SHP77 (cell line): ENCODE results near the gene COL6A2.
"Not testable (repeated sequence)": the region's sequence is repeated elsewhere in the genome, so short reads cannot be mapped to it uniquely, and the experiment has no call there.

Experiments
- DNase-seq, 2 experiments: peaks; one replicate each; lab custom pipeline; 2025; lab: John Stamatoyannopoulos, UW

The COL6A2 gene

GRCh38 chr21:46094401-46095082 is 3.4 kb upstream of the COL6A2 start:
- no peak for DNase-seq

- DNase-seq = no peak
Observed at GRCh38 chr21:46095083-46095719, 2.7 kb upstream of the COL6A2 start.

- DNase-seq = no peak
Observed at GRCh38 chr21:46095814-46096595, 1.9 kb upstream of the COL6A2 start.

- DNase-seq = no peak
Observed at GRCh38 chr21:46096596-46097335, 1.1 kb upstream of the COL6A2 start.

- no peak for DNase-seq
Observed at GRCh38 chr21:46098303-46099141, 610 bp downstream of the COL6A2 start.

GRCh38 chr21:46099476-46099875 is 1.6 kb downstream of the COL6A2 start:
- no peak for DNase-seq

GRCh38 chr21:46100020-46100419 is 2.1 kb downstream of the COL6A2 start:
- no peak for DNase-seq

GRCh38 chr21:46100426-46100825 is 2.5 kb downstream of the COL6A2 start:
- no peak for DNase-seq

- DNase-seq = no peak
Observed at GRCh38 chr21:46100906-46101305, 3.0 kb downstream of the COL6A2 start.

- DNase-seq = no peak
Observed at GRCh38 chr21:46104104-46104503, 6.2 kb downstream of the COL6A2 start.

- not testable (repeated sequence) for DNase-seq
Observed at GRCh38 chr21:46107376-46107775, 9.5 kb downstream of the COL6A2 start.

GRCh38 chr21:46108827-46109312 is 11.0 kb downstream of the COL6A2 start:
- no peak for DNase-seq

GRCh38 chr21:46109313-46110221 is 11.7 kb downstream of the COL6A2 start:
- DNase-seq = no peak

- no peak for DNase-seq
Observed at GRCh38 chr21:46110499-46111192, 12.7 kb downstream of the COL6A2 start.

- DNase-seq = no peak
Observed at GRCh38 chr21:46111193-46111571, 13.3 kb downstream of the COL6A2 start.

- DNase-seq = no peak
Observed at GRCh38 chr21:46111857-46112724, 14.2 kb downstream of the COL6A2 start.

GRCh38 chr21:46112725-46113215 is 14.9 kb downstream of the COL6A2 start:
- no peak for DNase-seq

- DNase-seq = no peak
Observed at GRCh38 chr21:46113497-46114176, 15.7 kb downstream of the COL6A2 start.
